ENCODE results near the gene PPP5C.
"Not testable (repeated sequence)": the region's sequence is repeated elsewhere in the genome, so short reads cannot be mapped to it uniquely, and the experiment has no call there.

PPP5C gene

DNA sequence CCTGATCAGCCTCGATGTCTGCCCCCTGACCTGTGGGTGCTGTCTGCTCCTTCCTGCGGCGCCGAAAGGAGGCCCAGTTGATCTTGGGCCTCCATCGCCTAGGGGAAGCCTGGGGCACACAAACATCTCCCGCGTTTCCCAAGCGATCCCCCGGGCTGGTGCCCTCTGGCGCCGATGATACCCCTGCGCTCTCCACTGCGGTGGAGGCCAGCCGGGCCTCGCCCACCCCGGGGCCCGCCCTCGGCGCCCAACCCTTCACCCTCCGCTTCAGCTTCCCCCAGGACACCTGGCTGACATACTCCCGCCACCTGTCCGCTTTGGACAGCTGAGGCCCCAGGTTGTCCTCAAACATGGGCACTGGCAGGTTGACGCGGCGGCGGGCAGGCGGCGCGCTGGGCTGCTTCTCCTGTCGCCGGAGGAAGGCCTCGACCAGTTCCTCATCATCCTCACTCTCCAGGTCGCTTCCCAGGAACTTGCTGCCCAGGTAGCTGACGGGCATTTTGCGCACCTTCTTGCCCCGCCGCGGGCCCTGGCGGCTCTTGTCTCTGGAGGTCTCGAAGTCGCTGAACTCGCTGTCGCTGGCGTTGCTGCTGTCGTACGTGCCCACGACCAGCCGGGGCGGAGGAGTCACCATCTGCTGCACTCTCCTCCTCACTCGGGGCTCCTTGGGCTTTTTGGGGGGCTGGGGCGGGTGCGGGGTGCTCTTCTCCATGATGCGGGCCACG, 65.2 kb downstream of the PPP5C start:
- H3K4me3 Mint-ChIP-seq: no peak overlapping the region
- no peaks in the 10 kb centered on the region for H3K36me3 Mint-ChIP-seq
- DNase-seq (ENCODE audit: low spot score in 2 of 2): no peak
- no peak overlapping the region for H3K27ac Mint-ChIP-seq
- no peaks in the 10 kb centered on the region for H3K9me3 Mint-ChIP-seq
- ATAC-seq: no peak
- peaks cover 28% of the 10 kb centered on the region for H3K4me1 Mint-ChIP-seq

- Mint-ChIP-seq H3K36me3 (no peaks in the 10 kb centered on the region), H3K4me3 (no peak overlapping the region), H3K27ac (no peak overlapping the region), H3K9me3 (no peaks in the 10 kb centered on the region), H3K4me1 (peaks cover 28% of the 10 kb centered on the region)
- ATAC-seq (no peak), DNase-seq (ENCODE audit: low spot score in 2 of 2) (no peak)
Measured at GRCh38 chr19:46412650-46413261, 65.9 kb downstream of the PPP5C start.

- no peak within 1 kb of the TSS for H3K4me3 Mint-ChIP-seq
Measured at GRCh38 chr19:46413262-46414031, 66.6 kb downstream of the PPP5C start, which contains the start of gene CCDC8. TSS of gene CCDC8 (minus strand) at chr19:46413564. CDS start at chr19:46412810, 754 bp downstream.

GRCh38 chr19:46414899-46415298, 68.0 kb downstream of the PPP5C start:
- not testable (repeated sequence) for H3K36me3 Mint-ChIP-seq; ATAC-seq; DNase-seq (ENCODE audit: low spot score in 2 of 2); H3K9me3 Mint-ChIP-seq; H3K4me3 Mint-ChIP-seq; H3K27ac Mint-ChIP-seq
- H3K4me1 Mint-ChIP-seq: peaks cover 15% of the 10 kb centered on the region

More at GRCh38 chr19:46413262-46414031, 66.6 kb downstream of the PPP5C start, which contains the start of gene CCDC8:
- Mint-ChIP-seq H3K27ac (no peak within 1 kb of the TSS), H3K9me3 (no peaks in the 10 kb centered on the region), H3K4me1 (peaks cover 21% of the 10 kb centered on the region), H3K36me3 (no peaks in the 10 kb centered on the region)
- no peak for DNase-seq (ENCODE audit: low spot score in 2 of 2)
- no peak for ATAC-seq

DNA sequence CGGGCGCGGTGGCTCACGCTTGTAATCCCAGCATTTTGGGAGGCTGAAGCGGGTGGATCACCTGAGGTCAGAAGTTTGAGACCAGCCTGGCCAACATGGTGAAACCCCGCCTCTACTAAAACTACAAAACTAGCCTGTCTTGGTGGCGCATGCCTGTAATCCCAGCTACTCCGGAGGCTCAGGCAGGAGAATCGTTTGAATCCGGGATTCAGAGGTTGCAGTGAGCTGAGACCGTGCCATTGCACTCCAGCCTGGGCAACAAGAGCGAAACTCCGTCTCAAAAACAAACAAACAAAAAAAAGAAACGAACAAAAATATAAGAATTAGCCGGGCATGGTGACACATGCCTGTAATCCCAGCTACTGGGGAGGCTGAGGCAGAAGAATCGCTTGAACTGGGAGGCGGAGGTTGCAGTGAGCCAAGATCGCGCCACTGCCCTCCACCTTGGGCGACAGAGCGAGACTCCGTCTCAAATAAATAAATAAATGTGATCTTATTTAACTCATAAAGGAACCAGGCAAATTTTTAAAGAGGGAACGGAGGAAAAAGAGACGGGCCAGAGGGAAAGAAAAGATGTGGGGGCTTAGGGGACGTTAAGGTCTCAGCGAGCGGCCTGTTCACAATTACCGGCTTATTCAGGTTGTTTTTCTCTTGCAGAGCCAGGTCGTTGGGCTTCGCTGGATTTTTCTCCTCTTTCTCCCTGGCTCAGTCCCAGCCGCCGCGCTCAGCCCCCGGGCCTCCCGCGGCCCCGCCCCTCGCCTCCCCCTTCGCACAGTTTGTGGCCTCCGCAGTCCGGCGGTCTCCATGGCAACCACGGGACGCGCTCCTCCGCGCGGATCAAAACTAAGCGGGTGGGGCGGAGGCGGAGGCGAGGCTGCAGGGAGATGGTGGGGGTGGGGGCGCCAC, 69.2 kb downstream of the PPP5C start:
- peak; percentile 34 for ATAC-seq
- H3K36me3 Mint-ChIP-seq; H3K4me3 Mint-ChIP-seq; DNase-seq (ENCODE audit: low spot score in 2 of 2); H3K27ac Mint-ChIP-seq; H3K9me3 Mint-ChIP-seq: not testable (repeated sequence)
- peaks cover 15% of the 10 kb centered on the region for H3K4me1 Mint-ChIP-seq

DNA sequence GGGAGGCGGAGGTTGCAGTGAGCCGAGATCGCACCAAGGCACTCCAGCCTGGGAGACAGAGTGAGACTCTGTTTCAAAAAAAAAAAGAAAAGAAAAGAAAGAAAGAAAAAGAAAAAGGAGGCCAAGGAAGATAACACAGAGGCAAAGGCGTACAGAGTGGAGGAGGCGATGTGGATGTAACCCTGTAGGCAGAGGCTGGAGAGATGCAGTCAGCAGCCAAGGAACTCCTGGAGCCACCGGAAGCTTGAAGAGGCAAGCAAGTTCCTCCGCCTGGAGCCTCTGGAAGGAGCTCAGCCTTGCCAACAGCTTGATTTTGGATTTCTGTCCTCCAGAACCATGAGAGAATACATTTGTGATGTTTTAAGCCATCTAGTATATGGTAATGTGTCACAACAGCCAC, 73.2 kb downstream of the PPP5C start:
- no peak for DNase-seq (ENCODE audit: low spot score in 2 of 2)

GRCh38 chr19:46422344-46422743, 75.5 kb downstream of the PPP5C start:
- ATAC-seq (no peak), DNase-seq (ENCODE audit: low spot score in 2 of 2) (no peak)
- Mint-ChIP-seq H3K36me3 (peaks cover 6% of the 10 kb centered on the region), H3K4me3 (no peak overlapping the region), H3K9me3 (no peaks in the 10 kb centered on the region), H3K27ac (no peak overlapping the region), H3K4me1 (peaks cover 13% of the 10 kb centered on the region)

More for the DNA sequence above, 73.2 kb downstream of the PPP5C start:
- H3K4me1 Mint-ChIP-seq: no peaks in the 10 kb centered on the region
- no peak for ATAC-seq
- no peak overlapping the region for H3K4me3 Mint-ChIP-seq
- no peaks in the 10 kb centered on the region for H3K36me3 Mint-ChIP-seq
- H3K27ac Mint-ChIP-seq: no peak overlapping the region
- no peaks in the 10 kb centered on the region for H3K9me3 Mint-ChIP-seq

DNA sequence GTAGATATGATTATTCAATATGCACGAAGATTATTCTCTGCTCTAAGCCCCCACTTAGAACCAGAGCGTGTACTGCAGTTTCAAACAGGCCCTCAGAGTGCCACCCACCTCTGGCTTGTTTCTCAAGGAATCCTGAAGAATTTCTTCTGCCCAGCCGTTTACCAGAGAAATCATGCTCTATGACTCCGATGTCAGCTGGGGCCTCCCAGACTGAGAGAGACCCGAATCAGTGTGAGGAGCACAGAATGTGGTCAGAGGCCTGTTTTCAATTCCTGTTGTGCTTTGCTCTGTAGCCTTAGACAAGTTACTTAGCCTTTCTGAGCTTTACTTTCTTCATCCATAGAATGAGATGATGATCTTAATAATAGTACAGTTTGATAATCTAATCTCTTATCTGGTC, 76.3 kb downstream of the PPP5C start:
- Mint-ChIP-seq H3K9me3 (no peaks in the 10 kb centered on the region), H3K4me1 (peaks cover 22% of the 10 kb centered on the region), H3K27ac (no peak overlapping the region), H3K4me3 (no peak overlapping the region), H3K36me3 (peaks cover 11% of the 10 kb centered on the region)
- no peak for DNase-seq (ENCODE audit: low spot score in 2 of 2)
- ATAC-seq: no peak

DNA sequence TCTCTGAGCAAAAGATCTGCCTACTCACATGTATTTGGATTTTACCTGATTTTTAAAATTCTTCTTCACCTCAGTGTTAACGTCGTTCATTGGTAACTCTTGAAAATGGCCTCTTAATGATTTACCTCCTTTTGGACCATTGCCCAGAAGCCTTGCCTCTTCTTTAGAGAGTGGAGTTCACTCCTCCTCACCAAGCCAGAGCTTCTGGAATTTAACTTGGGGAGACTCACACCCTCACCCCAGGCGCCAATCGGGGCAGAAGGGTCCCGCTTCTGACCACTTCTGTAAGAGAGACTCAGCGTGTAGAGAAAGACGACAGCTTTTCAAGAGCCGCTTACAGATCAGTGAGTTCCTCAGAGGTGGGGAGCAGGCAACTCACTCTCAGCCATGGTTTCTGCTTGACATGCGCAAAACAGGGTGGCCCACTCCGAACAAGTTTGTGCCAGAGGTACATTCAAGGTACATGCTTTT, 79.2 kb downstream of the PPP5C start:
- no peak for ATAC-seq
- Mint-ChIP-seq H3K36me3 (peaks cover 16% of the 10 kb centered on the region), H3K4me1 (peaks cover 33% of the 10 kb centered on the region), H3K4me3 (peak overlapping the region; percentile 37), H3K27ac (no peak overlapping the region), H3K9me3 (no peaks in the 10 kb centered on the region)
- no peak for DNase-seq (ENCODE audit: low spot score in 2 of 2)

DNA sequence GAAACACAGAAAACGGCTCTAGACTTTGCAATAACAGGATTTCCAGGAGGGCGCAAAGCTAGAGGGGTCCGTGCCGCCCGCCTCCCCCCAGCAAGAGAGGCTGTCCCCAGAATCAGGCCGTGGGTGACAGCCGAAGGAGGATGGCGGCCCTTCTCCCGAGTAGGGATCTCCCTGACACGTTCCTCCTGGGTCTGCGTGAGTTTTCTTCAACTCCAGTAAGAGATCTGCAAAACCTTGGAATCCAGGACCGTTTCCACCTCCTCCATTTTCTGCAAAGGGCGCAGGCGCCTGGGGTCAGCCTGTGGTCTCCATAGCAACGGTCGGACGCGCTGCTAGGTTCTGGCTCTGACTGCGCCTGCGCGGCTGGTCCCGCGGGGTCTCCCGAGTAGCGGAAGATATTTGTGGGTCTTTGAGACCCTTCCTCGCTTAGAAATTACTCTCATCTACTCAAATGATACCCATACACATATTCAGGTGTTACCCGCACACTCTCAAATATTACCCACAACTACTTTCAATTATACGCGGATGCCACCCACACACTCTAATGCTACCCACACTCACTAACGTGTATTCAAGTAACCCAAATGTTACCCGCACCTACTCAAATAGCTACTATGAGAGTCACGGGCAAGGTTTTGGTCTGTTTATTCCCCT, 79.7 kb downstream of the PPP5C start:
- H3K4me3 Mint-ChIP-seq: peak overlapping the region; percentile 37
- peak in 1 of 2 donors; percentile 58 for DNase-seq (ENCODE audit: low spot score in 2 of 2)
- ATAC-seq: peak; percentile 84
- H3K9me3 Mint-ChIP-seq: no peaks in the 10 kb centered on the region
- H3K27ac Mint-ChIP-seq: no peak overlapping the region
- peaks cover 33% of the 10 kb centered on the region for H3K4me1 Mint-ChIP-seq
- peaks cover 16% of the 10 kb centered on the region for H3K36me3 Mint-ChIP-seq

DNA sequence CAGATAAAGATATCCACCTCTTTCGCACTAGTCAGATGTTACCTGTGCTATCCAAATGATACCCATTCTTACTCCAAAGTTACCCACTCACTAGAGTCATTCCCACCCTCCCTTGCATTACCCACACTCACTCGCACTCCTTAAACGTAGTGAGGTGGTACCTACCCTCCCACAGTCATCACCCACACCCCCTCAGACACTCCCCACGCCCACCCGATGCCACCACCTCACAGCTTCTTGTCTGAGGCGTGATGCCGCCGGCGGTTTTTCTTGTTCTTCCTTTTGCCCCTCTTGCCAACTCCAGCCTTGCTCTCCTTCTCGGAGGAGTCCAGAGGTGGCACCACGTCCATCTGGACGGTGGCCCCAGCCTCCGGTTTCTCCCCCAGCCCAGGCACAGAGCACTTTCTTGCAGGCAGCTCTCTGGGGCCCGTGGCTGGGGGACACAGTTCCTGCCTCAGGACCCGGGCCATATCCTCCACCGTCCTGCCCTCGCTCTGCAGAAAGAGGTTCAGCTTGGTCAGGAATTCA, 80.7 kb downstream of the PPP5C start:
- Mint-ChIP-seq H3K36me3 (peaks cover 16% of the 10 kb centered on the region), H3K4me1 (peaks cover 33% of the 10 kb centered on the region), H3K9me3 (no peaks in the 10 kb centered on the region), H3K27ac (no peak overlapping the region), H3K4me3 (no peak overlapping the region)
- ATAC-seq (no peak), DNase-seq (ENCODE audit: low spot score in 2 of 2) (no peak)

DNA sequence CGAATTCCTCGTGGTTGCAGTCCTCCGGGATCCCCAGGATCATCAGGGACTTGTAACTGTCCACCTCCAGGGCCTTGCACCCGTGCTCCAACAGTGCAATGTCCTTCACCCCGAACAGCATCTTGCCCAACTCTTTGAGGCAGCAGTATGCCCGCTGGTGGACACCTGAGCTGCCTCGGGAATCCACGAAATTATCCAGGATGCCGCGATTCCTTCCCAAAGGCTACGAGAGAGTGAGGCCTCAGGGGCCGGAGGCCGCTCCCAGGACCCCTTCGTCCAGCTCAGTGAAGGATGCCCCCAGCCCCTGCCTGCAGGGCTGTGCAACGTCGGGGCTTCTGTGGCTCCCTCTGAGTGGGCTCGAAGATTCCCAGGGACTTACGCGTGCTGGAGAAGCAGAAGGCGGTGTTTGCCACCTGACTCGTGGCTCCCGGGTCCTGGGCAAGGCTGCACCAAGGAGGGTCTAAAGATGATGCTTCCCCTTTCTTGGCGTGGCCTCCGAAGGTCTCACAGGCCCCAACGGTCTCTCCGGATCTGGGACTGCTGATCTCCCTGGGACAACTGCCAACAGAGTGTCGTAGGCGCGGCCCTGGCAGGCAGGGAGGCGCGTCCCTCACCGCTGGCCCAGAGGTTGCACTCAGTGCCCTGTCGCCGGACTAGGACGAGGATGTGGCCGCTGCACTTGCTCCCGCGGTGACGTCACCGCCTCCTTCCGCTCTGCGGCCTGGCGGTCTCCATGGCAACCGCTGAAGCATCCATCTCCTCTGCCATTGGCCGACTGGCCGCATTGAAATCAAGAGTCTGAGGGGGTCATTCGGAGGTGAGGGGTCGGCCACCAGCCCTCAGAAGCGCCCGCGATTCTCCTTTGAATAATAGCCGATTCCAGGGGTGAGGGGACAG, 81.6 kb downstream of the PPP5C start, which contains the start of gene PNMA8C:
PNMA8C (minus strand) TSS at position 698 of the 897 bp plus-strand sequence; CDS start at position 121, 577 bp downstream.
- H3K4me3 Mint-ChIP-seq: peak within 1 kb of the TSS; percentile 71
- H3K9me3 Mint-ChIP-seq: no peaks in the 10 kb centered on the region
- peak within 1 kb of the TSS; percentile 85 for H3K27ac Mint-ChIP-seq
- DNase-seq (ENCODE audit: low spot score in 2 of 2) (peak; percentile 28 to 69), ATAC-seq (peak; percentile 69)
- H3K36me3 Mint-ChIP-seq: peaks cover 16% of the 10 kb centered on the region
- H3K4me1 Mint-ChIP-seq: peaks cover 33% of the 10 kb centered on the region

DNA sequence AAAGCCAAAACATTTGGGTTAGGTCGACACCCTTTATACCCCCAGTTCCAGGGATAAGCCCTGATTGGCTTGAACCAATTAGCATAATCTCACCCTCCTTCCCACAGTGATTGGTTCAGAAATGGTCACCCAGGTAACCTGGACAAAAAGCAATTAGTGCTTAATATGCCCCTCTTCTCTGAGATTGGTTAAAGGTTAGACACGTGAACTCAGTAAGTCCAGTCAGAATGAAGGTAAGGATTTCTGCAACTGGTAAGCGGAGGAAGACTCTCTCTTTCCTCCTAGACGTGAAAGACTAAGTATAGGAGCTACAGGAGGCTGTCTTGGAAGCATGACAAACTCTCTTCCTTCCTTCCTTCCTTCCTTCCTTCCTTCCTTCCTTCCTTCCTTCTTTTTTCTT, 83.1 kb downstream of the PPP5C start:
- no peaks in the 10 kb centered on the region for H3K9me3 Mint-ChIP-seq
- DNase-seq (ENCODE audit: low spot score in 2 of 2): no peak
- H3K4me3 Mint-ChIP-seq: no peak overlapping the region
- peaks cover 33% of the 10 kb centered on the region for H3K4me1 Mint-ChIP-seq
- no peak overlapping the region for H3K27ac Mint-ChIP-seq
- peaks cover 16% of the 10 kb centered on the region for H3K36me3 Mint-ChIP-seq
- no peak for ATAC-seq

All from stimulated activated effector memory CD8-positive, alpha-beta T cell treated with anti-CD3 and anti-CD28 coated beads, Interleukin-12 subunit alpha, Interleukin-12 subunit beta, amount 100 ng/mL, for 72 hours (primary cell).